MM.1S (cell line): Measurements from ENCODE around the gene SUPT6H.
"Not testable (repeated sequence)": the region's sequence is repeated elsewhere in the genome, so short reads cannot be mapped to it uniquely, and the experiment has no call there.

Experiments used
- DNase-seq: peaks from one replicate; pipeline ENCODE4 v3.0.0-alpha.2; 2015
- H2AFZ ChIP-seq: fragments of 300-600 bp; sonication (generic); 2 replicates; pipeline ENCODE4 v1.6.0; 2016; ENCODE audit warnings: antibody characterized with exemption, low read length
- H3F3A ChIP-seq: fragments of 300-600 bp; sonication (generic); 2 replicates; pipeline ENCODE4 v1.6.1; 2016; ENCODE audit warnings: mild to moderate bottlenecking, antibody characterized with exemption, low read length, moderate library complexity, mixed read lengths; ENCODE audit not compliant: insufficient read depth
- H3K27ac ChIP-seq: fragments of 300-600 bp; sonication (generic); 2 replicates; pipeline ENCODE4 v1.5.1; 2016; ENCODE audit warnings: mild to moderate bottlenecking, low read length
- H3K27me3 ChIP-seq: fragments of 300-600 bp; sonication (generic); replicated peaks from 2 replicates; pipeline ENCODE4 v1.6.0; 2016; ENCODE audit warnings: low read length; ENCODE audit not compliant: insufficient read depth
- H3K36me3 ChIP-seq: fragments of 300-600 bp; sonication (generic); replicated peaks from 2 replicates; pipeline ENCODE4 v1.6.1; 2016; ENCODE audit warnings: mild to moderate bottlenecking, low read length, mixed read lengths; ENCODE audit not compliant: insufficient read depth
- H3K4me1 ChIP-seq: fragments of 300-600 bp; sonication (generic); 2 replicates; pipeline ENCODE4 v1.6.1; 2016; ENCODE audit warnings: low read length, mixed read lengths
- H3K4me2 ChIP-seq: fragments of 300-600 bp; sonication (generic); 2 replicates; pipeline ENCODE4 v1.6.0; 2016; ENCODE audit warnings: low read depth, low read length
- H3K4me3 ChIP-seq: fragments of 300-600 bp; sonication (generic); 2 replicates; pipeline ENCODE4 v1.5.1; 2016; ENCODE audit warnings: low read length, mixed read lengths
- H3K79me2 ChIP-seq: fragments of 300-600 bp; sonication (generic); 2 replicates; pipeline ENCODE4 v1.6.1; 2016; ENCODE audit warnings: mixed run types, low read length, mixed read lengths
- H3K9ac ChIP-seq: fragments of 300-600 bp; sonication (generic); 2 replicates; pipeline ENCODE4 v1.6.1; 2016; ENCODE audit warnings: low read length, mixed read lengths
- H3K9me2 ChIP-seq: fragments of 300-600 bp; sonication (generic); replicated peaks from 2 replicates; pipeline ENCODE4 v1.6.1; 2016; ENCODE audit warnings: mild to moderate bottlenecking, low read length, mixed read lengths; ENCODE audit not compliant: insufficient read depth
- H3K9me3 ChIP-seq: fragments of 300-600 bp; sonication (generic); replicated peaks from 2 replicates; pipeline ENCODE4 v1.6.1; 2016; ENCODE audit warnings: mild to moderate bottlenecking, low read length, mixed read lengths; ENCODE audit not compliant: insufficient read depth
- H4K20me1 ChIP-seq: fragments of 300-600 bp; sonication (generic); 2 replicates; pipeline ENCODE4 v1.6.1; 2016; ENCODE audit warnings: mild to moderate bottlenecking, low read length, moderate library complexity, mixed read lengths; ENCODE audit not compliant: insufficient read depth
- CTCF ChIP-seq: fragments of 300-600 bp; sonication (generic); IDR thresholded peaks from 2 replicates; pipeline ENCODE4 v1.5.1; 2016; ENCODE audit warnings: antibody characterized with exemption, low read length, mixed read lengths
- EZH2 ChIP-seq: fragments of 300-600 bp; sonication (generic); optimal IDR thresholded peaks from 2 replicates; pipeline ENCODE3; 2017; ENCODE audit warnings: low read depth, mild to moderate bottlenecking, antibody characterized with exemption, low read length, mixed read lengths
- EZH2phosphoT487 ChIP-seq: fragments of 300-600 bp; sonication (generic); IDR thresholded peaks from 2 replicates; pipeline ENCODE4 v1.6.1; 2018; ENCODE audit warnings: antibody characterized with exemption, low read length

The SUPT6H gene

GRCh38 chr17:28657756-28658155, 4.2 kb upstream of the SUPT6H start:
- H3K4me1 ChIP-seq, result peaks cover 9% of the 10 kb centered on the region; the same call in 1 of the 2 replicates
- H3K79me2 ChIP-seq, result peaks cover 46% of the 10 kb centered on the region
- no peak overlapping the region for H3K4me3 ChIP-seq
- no peaks in the 10 kb centered on the region for H3K9me2 ChIP-seq
- no peak overlapping the region for H2AFZ ChIP-seq
- DNase-seq, result no peak
- peaks cover 2% of the 10 kb centered on the region; the same call in 1 of the 2 replicates for H3K36me3 ChIP-seq
- H3F3A ChIP-seq, result peaks cover 11% of the 10 kb centered on the region; the same call in 1 of the 2 replicates
- no peaks in the 10 kb centered on the region for H3K9me3 ChIP-seq
- TF ChIP-seq EZH2 (no peak), EZH2phosphoT487 (no peak), CTCF (no peak)
- H3K9ac ChIP-seq, result no peak overlapping the region
- no peak overlapping the region for H3K27ac ChIP-seq
- H3K4me2 ChIP-seq, result no peak overlapping the region
- no peaks in the 10 kb centered on the region for H4K20me1 ChIP-seq
- no peaks in the 10 kb centered on the region for H3K27me3 ChIP-seq

DNA sequence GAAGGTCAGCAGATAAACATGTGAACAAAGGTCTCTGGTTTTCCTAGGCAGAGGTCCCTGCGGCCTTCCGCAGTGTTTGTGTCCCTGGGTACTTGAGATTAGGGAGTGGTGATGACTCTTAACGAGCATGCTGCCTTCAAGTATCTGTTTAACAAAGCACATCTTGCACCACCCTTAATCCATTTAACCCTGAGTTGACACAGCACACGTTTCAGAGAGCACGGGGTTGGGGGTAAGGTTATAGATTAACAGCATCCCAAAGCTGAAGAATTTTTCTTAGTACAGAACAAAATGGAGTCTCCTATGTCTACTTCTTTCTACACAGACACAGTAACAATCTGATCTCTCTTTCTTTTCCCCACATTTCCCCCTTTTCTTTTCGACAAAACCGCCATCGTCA, 3.7 kb upstream of the SUPT6H start:
- not testable (repeated sequence) for H4K20me1 ChIP-seq, DNase-seq
- peaks cover 52% of the 10 kb centered on the region for H3K79me2 ChIP-seq

DNA sequence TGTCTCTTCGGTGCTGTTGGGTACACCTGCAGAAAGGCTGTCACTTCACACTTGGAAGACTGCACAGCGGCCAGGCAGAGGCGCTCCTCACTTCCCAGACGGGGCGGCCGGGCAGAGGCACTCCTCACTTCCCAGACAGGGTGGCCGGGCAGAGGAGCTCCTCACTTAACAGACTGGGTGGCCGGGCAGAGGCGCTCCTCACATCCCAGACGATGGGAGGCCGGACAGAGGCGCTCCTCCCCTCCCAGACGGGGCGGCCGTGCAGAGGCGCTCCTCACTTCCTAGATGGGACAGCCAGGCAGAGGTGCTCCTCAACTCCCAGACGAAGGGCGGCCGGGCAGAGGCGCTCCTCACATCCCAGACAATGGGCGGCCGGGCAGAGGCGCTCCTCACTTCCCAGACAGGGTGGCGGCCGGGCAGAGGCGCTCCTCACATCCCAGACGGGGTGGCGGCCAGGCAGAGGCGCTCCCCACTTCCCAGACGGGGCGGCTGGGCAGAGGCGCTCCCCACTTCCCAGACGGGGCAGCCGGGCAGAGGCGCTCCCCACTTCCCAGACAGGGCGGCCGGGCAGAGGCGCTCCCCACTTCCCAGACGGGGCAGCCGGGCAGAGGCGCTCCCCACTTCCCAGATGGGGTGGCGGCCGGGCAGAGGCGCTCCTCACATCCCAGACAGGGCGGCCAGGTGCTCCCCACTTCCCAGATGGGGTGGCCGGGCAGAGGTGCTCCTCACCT, 3.1 kb upstream of the SUPT6H start:
- not testable (repeated sequence) for H3K9me3 ChIP-seq, H3K9me2 ChIP-seq, H3K27me3 ChIP-seq, H3K9ac ChIP-seq, H4K20me1 ChIP-seq, H3K36me3 ChIP-seq, H3K4me3 ChIP-seq, H2AFZ ChIP-seq, DNase-seq, H3K27ac ChIP-seq, H3K4me2 ChIP-seq
- peaks cover 58% of the 10 kb centered on the region for H3K79me2 ChIP-seq
- H3K4me1 ChIP-seq, result peaks cover 17% of the 10 kb centered on the region
- peaks cover 11% of the 10 kb centered on the region; the same call in 1 of the 2 replicates for H3F3A ChIP-seq

More for the DNA sequence above, 3.7 kb upstream of the SUPT6H start:
- H3K9me3 ChIP-seq, H3K9ac ChIP-seq, H2AFZ ChIP-seq, H3K4me3 ChIP-seq, H3K27ac ChIP-seq, H3K9me2 ChIP-seq, H3K36me3 ChIP-seq, H3K27me3 ChIP-seq, H3K4me2 ChIP-seq: not testable (repeated sequence)
- Histone ChIP-seq H3K4me1 (peaks cover 15% of the 10 kb centered on the region), H3F3A (peaks cover 11% of the 10 kb centered on the region; the same call in 1 of the 2 replicates)

DNA sequence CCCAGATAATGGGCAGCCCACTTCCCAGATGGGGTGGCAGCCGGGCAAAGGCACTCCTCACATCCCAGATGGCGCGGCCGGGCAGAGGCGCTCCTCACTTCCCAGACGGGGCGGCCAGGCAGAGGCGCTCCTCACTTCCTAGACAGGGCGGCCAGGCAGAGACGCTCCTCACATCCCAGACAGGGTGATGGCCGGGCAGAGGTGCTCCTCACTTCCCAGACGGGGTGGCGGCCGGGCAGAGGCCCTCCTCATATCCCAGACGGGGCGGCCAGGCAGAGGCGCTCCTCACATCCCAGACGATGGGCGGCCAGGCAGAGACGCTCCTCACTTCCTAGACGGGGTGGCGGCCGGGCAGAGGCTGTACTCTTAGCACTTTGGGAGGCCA, 2.5 kb upstream of the SUPT6H start:
- not testable (repeated sequence) for H2AFZ ChIP-seq, H3K4me3 ChIP-seq, H3K9ac ChIP-seq, H3K9me3 ChIP-seq, H4K20me1 ChIP-seq, H3K36me3 ChIP-seq, H3K27me3 ChIP-seq, H3K27ac ChIP-seq, H3K4me2 ChIP-seq, DNase-seq, H3K9me2 ChIP-seq
- Histone ChIP-seq H3K79me2 (peaks cover 63% of the 10 kb centered on the region), H3K4me1 (peaks cover 17% of the 10 kb centered on the region), H3F3A (peaks cover 11% of the 10 kb centered on the region; the same call in 1 of the 2 replicates)

GRCh38 chr17:28662527-28662829, 473 bp downstream of the SUPT6H start:
- no peaks in the 10 kb centered on the region for H3K9me3 ChIP-seq
- no peak for DNase-seq
- H3K36me3 ChIP-seq, result peaks cover 2% of the 10 kb centered on the region; the same call in 1 of the 2 replicates
- peaks cover 4% of the 10 kb centered on the region; the same call in 1 of the 2 replicates for H3F3A ChIP-seq
- peak overlapping the region; percentile 76 for H3K4me2 ChIP-seq
- TF ChIP-seq CTCF (no peak), EZH2phosphoT487 (no peak), EZH2 (no peak)
- H3K9ac ChIP-seq, result peak overlapping the region; percentile 96
- peak overlapping the region; percentile 97 for H3K27ac ChIP-seq
- peaks cover 11% of the 10 kb centered on the region for H3K4me1 ChIP-seq
- H3K79me2 ChIP-seq, result peaks cover 81% of the 10 kb centered on the region
- H3K27me3 ChIP-seq, result no peaks in the 10 kb centered on the region
- no peaks in the 10 kb centered on the region for H4K20me1 ChIP-seq
- peak overlapping the region; percentile 94 for H2AFZ ChIP-seq
- no peaks in the 10 kb centered on the region for H3K9me2 ChIP-seq
- H3K4me3 ChIP-seq, result peak overlapping the region; percentile 87
